HG03469 (cell line): ENCODE results near the gene PXT1.
"Not testable (repeated sequence)": the region's sequence is repeated elsewhere in the genome, so short reads cannot be mapped to it uniquely, and the experiment has no call there.

Experiments used
- ATAC-seq: cut with Tn5 transposase; IDR thresholded peaks from one replicate; pipeline ENCODE4 v1.9.1; 2021; ENCODE audit warnings: mild to moderate bottlenecking, moderate library complexity, moderate number of reproducible peaks; ENCODE audit not compliant: unreplicated experiment

Gene PXT1

GRCh38 chr6:36370638-36371037, 72.0 kb downstream of the PXT1 start:
- no peak for ATAC-seq

DNA sequence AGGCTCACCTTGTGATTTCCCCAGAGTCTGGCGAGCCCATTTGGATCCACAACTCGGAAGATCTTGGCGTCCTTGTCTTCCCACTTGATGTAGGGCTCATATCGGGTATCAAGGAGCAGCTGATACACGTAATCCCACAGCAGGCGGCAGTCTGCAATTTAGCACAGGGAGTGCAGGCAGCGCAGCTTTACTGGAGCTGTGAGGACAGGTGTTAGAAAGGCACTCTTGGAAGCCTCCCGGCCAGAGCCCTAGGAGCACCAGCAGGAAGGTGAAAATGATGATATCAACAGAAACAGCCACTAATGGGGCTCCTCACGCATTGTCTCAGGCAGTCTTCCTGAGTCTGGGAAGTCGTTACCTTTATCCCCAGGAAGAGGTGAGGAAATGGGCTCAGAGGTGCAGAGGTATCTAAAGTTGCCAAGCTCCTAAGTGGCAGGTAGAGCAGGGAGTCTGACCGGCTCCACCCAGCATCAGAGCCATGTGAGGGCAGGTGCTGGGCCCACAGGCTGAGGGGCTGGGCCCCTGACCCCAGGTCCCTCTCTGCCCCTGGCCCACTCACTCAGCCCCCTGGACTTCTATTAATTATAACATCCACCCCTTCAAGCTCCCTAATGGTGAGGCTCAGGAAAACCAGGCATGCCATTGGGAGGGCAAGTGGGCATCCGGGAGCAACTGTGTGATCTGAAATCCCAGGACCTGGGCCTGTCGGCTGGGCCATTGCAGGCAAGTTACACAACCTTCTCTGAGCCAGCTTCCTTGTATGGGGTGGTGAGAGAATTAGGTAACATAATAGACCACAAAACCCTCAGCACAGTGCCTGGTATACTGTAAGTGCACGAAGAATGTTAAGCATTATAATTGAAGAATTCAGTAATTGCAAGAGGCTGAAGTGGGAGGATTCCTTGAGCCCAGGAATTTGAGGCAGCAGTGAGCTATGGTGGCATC, 73.5 kb downstream of the PXT1 start:
- ATAC-seq, result no peak

- no peak for ATAC-seq
These were observed 74.2 kb downstream of the PXT1 start for GRCh38 chr6:36368421-36368820.

GRCh38 chr6:36367743-36368142, 74.9 kb downstream of the PXT1 start:
- no peak for ATAC-seq

DNA sequence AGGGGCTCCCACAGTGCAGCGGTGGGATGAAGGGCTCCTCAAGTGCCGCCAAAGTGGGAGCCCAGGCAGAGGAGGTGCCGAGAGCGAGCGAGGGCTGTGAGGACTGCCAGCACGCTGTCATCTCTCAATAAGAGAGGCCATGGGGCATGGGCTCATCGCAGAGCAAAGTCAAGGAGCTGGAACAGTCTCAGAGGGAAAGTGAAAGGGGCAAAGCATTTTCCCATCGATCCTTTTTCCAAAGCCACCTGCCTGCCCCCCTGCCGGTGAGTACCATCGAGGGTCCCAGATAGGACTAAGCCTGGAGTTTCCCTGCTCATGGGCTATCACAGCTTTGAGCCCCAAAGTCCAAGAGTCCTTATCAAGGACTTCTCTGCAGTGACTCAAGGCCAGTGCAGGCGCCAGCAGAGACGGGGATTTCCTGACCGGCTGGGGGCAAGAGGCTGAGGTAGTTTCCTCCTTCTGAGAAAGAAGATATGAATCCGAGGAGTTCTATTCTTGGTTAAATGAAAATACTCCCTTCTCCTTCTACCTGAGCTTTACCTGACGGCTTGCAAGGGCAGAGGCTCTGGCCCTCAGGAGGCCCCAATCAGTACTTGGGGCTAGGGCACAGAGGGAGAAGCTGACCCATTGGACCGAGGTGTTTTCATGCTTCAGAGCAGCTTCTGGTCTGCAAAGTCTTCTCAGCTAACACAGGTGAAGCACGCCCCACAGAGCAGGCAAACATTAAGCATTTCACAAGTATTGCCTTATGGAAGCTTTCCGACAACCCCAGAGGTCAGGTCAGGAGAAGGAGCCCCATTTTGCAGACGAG, 77.8 kb downstream of the PXT1 start:
- ATAC-seq, result no peak

DNA sequence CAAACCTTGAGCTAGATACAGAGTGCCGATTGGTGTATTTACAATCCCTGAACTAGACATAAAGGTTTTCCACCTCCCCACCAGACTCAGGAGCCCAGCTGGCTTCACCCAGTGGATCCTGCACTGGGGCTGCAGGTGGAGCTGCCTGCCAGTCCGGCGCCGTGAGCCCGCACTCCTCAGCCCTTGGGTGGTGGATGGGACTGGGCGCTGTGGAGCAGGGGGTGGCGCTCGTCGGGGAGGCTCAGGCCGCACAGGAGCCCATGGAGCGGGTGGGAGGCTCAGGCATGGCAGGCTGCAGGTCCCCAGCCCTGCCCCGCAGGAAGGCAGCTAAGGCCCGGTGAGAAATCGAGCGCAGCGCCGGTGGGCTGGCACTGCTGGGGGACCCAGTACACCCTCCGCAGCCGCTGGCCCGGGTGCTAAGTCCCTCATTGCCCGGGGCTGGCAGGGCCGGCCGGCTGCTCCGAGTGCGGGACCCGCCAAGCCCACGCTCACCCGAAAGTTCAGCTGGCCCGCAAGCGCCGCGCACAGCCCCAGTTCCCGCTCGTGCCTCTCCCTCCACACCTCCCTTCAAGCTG, 78.5 kb downstream of the PXT1 start:
- not testable (repeated sequence) for ATAC-seq

GRCh38 chr6:36363371-36363752, 79.3 kb downstream of the PXT1 start:
- ATAC-seq, result not testable (repeated sequence)

GRCh38 chr6:36362551-36363370, 79.9 kb downstream of the PXT1 start:
- ATAC-seq, result no peak

DNA sequence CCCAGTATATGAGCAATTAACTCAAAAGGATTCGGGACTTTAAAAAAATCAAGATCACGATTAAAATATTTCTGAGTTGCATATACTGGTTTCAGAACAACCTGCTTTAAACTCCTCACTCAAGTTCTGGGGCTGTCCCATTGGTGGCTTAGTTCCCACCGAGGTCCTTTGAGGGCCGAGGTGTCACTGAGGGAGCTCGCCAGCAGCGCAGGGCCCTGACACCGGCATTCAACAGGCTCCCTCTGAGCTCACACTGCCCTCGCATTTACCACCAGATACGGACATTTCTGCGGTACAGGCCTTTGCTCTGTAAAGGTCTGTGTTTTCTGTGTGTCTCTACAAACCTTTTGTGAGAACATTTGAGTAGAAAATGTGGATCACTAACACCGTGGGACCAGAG, 81.6 kb downstream of the PXT1 start:
- no peak for ATAC-seq

- ATAC-seq, result no peak
These were observed 82.2 kb downstream of the PXT1 start for GRCh38 chr6:36360241-36361054.

- ATAC-seq, result no peak
These were observed 84.3 kb downstream of the PXT1 start for GRCh38 chr6:36358226-36358915.

DNA sequence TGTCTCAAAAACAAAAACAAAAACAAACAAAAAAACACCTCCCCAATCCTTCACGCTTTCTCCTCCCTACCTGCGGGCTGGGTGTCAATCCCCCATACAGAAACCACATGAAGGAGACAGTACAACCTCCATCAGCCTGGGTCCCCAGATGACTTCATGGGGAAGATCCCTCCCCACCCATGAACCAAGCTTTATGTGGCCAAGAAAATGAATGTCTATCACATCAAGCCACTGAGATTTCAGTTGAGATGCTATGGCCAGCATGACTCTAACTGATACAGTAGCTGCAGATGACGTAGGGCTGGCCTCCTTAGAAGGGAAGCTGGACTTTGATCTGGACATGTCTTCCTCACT, 84.8 kb downstream of the PXT1 start:
- no peak for ATAC-seq

DNA sequence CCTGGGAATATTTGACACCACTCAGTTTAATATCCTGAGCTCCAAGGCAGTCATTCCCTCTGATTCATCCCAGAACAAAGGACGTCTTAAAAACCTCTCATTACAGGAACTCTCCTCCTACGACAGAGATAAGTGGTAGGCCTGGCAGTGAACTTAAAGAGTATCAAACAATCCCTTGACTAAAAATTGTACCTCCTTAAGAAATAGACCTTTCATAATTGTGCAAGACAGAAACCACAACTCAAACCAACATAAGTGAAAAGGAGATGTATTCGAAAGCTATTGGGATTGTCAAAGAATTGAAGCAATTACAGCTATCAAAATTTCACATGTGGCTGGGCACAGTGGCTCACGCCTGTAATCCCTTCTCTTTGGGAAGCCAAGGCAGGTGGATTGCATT, 86.8 kb downstream of the PXT1 start:
- ATAC-seq, result no peak

DNA sequence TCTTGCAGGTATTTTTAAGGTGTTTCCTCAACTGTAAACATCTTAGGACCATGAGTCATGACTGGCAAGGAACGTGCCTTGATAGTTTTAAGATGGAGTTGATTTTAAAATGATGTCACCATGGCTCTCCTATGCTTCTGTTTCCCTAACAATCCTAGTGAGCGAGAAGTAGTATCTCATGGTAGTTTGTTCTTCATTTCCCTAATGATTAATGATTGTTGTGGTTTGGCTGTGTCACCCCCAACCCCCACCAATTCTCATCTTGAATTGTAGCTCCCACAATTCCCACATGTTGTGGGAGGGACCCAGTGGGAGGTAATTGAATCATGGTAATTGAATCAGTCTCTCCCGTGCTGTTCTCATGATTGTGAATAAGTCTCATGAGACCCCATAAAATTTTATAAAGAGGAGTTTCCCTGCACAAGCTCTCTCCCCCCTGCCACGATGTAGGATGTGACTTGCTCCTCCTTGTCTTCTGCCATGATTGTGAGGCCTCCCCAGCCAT, 89.2 kb downstream of the PXT1 start:
- no peak for ATAC-seq

DNA sequence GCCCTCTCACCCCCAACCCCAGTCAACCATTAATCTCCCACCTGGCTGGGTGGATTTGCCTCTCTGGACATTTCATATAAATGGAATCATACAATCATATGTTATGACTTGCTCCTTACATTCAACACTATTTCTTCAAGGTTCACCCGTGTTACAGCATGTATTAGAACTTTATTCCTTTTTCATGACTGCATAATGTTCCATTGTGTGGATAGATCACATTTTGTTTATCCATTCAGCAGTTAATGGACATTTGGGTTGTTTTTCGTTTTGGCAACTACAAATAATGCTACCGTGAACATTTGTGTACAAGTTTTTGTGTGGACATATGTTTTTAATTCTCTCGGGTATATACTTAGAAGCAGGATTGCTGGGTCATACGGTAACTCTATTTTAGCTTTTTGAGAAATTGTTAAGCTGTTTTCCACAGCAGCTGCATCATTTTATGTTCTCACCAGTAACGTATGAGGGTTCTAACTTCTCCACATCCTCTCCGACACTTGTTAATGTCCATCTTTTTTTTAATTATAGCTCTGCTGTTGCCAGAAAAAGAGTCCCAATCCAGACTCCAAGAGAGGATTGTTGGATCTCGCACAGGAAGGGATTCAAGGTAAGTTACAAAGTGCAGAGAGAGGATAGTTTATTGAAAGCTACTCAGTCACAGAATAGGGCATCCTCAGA, 90.0 kb downstream of the PXT1 start:
- ATAC-seq, result no peak

GRCh38 chr6:36350681-36351571, 91.7 kb downstream of the PXT1 start:
- no peak for ATAC-seq

DNA sequence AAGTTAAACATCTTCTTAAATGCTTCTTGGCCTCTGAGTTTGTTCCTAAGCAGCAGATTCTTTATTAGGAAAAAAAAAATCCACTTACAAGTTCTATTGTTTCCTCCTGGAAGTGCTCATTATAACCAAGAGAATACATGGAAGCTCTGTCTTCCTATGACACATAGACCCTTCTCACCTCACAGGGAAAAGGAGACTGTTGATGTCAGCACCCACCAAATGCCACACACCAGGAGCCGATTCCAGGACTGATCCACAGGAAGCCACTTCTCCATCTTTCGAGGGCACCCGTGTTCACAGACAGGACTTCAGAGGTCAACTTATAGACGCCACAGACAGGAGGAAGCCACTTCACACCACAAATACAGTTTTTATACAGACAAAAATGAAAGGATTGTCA, 92.6 kb downstream of the PXT1 start:
- no peak for ATAC-seq

DNA sequence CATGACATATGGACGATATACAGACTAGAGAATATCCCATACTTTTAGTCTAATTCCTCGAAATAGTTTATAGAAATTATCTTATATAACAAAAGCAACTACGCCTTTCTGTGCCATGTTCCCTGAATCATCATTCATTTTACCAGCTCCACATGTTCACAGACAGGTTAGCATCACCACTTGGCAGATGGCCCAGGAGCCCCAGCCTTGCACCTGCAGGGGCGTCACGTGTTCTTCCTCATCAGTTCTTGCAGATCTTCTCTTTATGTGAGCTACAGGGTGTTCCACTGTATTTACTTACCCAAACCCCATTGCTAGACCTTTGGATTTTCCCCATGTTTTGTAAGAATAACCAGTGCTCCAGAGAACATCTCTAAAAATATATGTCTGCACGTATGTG, 93.4 kb downstream of the PXT1 start:
- ATAC-seq, result no peak
